ENCODE measurements around the gene PIP4K2A.
A peak's percentile ranks its signal among the peaks of the same experiment; 100 is the strongest.
"Not testable (repeated sequence)": the region's sequence is repeated elsewhere in the genome, so short reads cannot be mapped to it uniquely, and the experiment has no call there.

Gene PIP4K2A

DNA sequence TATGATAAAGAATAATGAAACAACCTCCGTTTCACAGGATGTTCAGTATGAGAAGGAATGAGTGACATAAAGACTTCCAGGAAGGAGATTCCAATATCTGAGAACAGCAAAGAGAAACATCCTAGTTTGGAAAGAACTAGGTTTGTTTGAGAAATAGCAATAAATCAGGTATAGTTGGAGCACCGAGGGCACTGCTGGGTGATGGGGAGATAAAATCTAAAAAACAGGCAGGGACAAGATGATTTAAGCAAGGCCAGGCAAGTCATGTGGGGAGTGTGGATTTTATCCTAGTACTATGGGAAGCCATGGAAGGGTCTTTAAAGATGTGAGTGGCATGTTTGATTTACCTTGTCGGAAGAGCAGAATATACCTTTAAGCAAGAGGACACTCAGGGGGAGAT lies 199.4 kb downstream of the PIP4K2A start:
- DNase-seq (ENCODE audit: low read depth in 2 of 2): no peak

GRCh38 chr10:22514414-22514758 lies 200.0 kb downstream of the PIP4K2A start:
- not testable (repeated sequence) for DNase-seq (ENCODE audit: low read depth in 2 of 2)

- not testable (repeated sequence) for DNase-seq (ENCODE audit: low read depth in 2 of 2)
Measured at GRCh38 chr10:22513483-22514413, 200.6 kb downstream of the PIP4K2A start.

DNA sequence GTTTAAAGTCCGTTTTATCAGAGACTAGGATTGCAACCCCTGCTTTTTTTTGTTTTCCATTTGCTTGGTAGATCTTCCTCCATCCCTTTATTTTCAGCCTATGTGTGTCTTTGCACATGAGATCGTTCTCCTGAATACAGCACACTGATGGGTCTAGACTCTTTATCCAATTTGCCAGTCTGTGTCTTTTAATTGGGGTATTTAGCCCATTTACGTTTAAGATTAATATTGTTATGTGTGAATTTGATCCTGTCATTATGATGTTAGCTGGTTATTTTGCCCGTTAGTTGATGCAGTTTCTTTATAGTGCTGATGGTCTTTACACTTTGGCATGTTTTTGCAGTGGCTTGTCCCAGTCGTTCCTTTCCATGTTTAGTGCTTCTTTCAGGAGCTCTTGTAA lies 202.4 kb downstream of the PIP4K2A start:
- not testable (repeated sequence) for DNase-seq (ENCODE audit: low read depth in 2 of 2)

DNA sequence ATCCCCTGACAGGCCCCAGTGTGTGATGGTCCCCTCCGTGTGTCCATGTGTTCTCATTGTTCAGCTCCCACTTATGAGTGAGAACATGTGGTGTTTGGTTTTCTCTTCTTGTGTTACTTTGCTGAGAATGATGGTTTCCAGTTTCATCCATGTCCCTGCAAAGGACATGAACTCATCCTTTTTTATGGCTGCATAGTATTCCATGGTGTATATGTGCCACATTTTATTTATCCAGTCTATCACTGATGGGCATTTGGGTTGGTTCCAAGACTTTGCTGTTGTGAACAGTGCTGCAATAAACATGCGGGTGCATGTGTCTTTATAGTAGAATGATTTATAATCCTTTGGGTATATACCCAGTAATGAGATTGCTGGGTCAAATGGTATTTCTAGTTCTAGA lies 206.2 kb downstream of the PIP4K2A start:
- DNase-seq (ENCODE audit: low read depth in 2 of 2): not testable (repeated sequence)

DNA sequence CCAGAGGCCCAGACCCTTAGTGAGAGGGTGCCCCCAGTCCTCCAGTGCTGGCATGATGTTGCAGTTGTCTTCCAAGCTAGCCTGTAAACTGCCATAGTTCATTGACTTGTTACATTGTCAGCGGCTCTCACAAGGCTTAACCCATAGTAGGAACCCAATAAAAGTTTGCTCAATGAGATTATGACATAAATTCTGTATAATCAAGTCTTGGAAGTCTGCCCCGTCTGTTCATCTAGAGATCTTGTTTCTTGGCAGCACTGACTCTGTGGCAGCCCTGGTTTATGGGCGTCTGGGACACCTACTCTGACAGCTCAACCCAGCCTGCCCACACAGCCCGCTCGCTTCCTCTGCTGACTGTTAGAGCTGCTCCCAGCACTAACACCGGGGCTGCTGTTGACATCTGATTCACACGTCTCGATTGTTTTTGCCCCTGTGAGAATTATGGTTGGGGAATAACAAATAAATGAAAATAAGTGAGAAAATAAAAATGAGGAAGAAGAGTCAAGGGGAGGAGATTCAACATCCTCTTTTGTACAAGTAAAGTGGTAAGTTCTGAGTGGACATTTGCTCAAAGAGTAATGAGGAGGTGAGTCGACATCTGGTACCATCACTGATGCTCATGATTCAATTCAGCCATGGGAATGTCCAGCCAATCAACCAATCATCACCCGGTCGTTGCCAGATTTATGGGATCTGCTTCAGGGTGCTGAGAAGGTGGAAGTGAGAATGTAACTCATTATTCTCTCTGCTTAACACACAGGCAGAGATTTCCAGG lies 208.3 kb downstream of the PIP4K2A start:
- peak; percentile 40 to 45 for DNase-seq (ENCODE audit: low read depth in 2 of 2)

GRCh38 chr10:22504766-22505165 lies 209.6 kb downstream of the PIP4K2A start:
- no peak for DNase-seq (ENCODE audit: low read depth in 2 of 2)

DNA sequence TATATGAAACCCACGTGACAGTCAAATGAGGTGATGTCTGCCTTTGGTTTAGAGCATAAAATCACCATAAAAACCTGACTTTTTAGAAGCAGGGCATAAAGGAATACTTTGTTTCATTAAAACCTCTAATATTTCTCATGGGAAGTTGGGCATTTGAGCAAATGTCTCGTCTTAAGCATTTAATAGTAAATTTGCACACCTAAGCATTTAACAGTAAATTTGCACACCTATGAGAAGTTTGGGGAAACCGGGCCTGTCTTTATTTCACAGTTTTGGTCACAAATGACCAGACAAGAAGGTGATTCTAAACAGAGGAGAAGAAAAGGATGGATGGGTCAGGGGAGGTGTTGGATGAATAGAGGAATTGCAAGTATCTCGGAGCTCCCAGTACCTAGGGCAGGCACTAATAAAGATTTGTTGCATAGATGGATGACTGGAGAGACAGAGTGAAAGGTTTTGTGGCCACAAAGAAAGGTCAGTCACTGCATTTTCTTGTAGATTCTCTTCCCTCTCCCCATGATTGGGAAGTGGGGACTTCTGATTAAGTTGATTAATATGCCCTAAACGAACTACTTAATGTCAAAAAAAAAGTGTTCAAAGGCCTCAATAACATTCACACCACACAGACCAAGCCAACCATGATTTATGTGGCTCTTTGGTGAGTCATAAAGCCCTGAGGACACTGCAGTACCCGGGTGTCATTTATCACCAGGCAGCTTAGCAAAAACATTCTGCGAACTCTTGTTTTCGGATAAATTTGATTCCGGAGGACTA lies 210.9 kb downstream of the PIP4K2A start:
- DNase-seq (ENCODE audit: low read depth in 2 of 2): no peak

DNA sequence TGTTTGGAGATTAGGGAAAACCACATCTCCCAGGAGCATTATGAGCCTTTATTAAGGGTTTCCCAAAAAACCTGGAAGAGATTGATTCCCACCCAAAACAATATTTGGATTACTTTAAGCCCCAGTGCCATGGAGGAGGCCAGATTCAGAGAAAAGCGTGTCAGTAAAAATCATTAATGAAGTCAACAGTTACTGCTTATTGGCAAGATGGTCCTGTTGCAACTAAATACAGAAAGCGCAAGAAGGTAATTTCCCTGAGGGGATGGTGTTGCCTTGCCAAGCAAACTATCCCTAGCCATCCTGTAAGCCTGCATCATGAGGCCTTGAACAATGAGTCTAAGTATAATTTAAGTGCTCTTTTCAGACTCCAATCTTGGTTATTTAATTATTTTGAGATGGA lies 212.5 kb downstream of the PIP4K2A start:
- no peak for DNase-seq (ENCODE audit: low read depth in 2 of 2)

- no peak for DNase-seq (ENCODE audit: low read depth in 2 of 2)
Measured at GRCh38 chr10:22501413-22501812, 213.0 kb downstream of the PIP4K2A start.

- DNase-seq (ENCODE audit: low read depth in 2 of 2): no peak
Measured at GRCh38 chr10:22500656-22501340, 213.6 kb downstream of the PIP4K2A start.

GRCh38 chr10:22499973-22500372 lies 214.4 kb downstream of the PIP4K2A start:
- DNase-seq (ENCODE audit: low read depth in 2 of 2): not testable (repeated sequence)

DNA sequence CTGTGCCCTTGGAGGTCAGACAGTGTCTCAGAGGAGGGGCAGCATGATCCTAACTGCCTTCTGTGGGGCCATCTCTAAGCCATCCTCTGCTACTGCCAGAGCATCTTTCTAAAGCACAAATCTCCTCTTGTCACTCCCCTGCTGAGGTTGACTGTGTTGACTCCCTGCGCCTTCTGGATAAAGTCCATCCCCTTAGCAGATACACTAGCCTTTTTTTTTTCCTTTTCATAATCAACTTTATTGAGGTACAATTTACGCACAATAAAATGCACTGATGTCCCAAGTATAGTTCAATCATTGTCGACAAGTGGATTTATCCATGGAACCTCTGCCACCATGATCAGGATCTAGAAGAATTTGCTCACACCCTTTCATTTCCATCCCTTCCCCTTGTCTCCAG lies 219.0 kb downstream of the PIP4K2A start:
- no peak for DNase-seq (ENCODE audit: low read depth in 2 of 2)

DNA sequence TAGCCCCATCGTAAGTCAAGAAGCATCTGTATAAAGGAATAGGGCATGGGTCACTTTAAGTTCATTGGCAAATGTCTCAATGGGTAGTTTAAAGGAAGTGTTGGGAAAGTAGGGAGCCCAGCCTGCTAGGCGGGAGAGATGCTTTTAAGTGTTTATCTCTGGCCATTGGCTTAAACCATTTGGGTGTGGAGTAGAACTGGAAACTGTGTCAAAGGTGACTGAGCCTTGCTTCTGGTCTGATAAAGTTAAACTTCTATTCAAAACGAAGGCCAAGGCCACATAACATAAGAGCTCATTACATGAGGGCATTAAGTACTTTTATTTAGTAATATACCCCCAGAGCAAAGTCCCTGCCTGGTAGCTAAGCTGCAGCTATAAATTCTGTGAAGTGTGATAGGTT lies 220.4 kb downstream of the PIP4K2A start:
- no peak for DNase-seq (ENCODE audit: low read depth in 2 of 2)

DNA sequence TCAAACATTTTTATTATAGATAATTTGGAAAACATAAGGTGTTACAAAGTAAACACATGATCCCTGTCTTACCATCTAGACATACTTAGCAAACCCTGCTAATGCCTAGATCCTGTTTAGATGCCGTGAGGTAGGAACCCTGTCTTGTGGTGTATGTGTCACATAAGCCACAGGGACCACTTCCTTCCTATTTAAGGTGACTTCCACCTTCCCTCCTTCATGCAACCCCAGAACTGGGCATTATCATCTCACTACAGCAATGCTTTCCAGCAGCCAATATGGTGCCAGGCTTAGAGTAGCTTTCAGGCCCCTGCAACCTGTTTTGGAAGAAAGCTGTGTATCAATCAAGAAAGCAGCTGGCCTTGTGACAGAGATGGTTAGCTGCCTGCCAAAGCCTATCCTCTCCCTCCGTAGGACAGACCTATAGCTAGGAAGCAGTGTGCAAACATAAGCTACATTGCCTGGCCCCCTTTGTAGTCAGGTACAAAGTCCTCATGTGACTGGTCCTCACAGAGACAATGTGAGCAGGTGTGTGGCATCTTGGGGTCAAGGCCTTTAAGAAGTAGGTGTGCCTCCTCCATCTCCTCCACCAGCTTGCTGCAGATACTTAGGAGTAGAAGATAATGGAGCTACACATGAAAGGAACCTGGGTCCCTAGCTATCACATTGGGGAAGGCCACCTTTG lies 222.3 kb downstream of the PIP4K2A start:
- DNase-seq (ENCODE audit: low read depth in 2 of 2): no peak

- DNase-seq (ENCODE audit: low read depth in 2 of 2): no peak
Measured at GRCh38 chr10:22491480-22491879, 222.9 kb downstream of the PIP4K2A start.

DNA sequence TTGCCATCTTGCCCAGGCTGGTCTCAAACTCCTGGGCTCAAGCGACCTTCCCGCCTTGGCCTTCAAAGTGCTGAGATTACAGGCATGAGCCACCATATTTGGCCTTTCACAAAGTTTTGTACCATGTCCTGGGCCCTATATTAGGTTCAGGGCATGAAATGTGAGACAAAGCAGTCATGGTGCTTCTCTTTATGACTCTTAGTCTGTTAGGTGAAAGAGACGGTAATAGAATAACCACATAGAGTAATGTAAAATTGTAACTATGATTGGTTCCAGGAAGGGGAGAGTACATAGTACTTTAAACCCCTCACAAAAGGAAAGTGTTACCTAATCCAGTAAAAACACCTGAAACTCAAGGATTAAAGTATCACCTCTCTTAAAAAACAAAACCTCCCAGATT lies 224.4 kb downstream of the PIP4K2A start:
- no peak for DNase-seq (ENCODE audit: low read depth in 2 of 2)

DNA sequence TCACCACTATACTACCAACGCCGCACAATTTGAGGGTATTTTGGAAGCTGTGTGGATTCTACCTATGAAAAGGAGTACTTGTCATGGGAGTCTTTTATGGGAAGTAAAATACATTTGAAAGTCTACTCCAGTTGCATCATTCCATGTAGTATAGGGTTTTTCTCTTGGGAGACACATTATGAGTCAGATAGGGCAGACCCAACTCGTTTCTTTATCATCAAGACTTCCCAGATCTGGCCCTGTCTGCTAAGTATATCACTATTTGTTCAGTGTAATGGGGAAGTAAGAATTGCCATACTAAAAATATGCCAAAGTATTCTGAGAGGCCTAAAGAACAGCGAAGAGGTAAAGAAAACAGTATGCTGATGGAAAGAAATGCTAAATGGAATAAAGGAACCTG lies 224.9 kb downstream of the PIP4K2A start:
- no peak for DNase-seq (ENCODE audit: low read depth in 2 of 2)

GRCh38 chr10:22486431-22486830 lies 227.9 kb downstream of the PIP4K2A start:
- DNase-seq (ENCODE audit: low read depth in 2 of 2): no peak

Data from activated CD8-positive, alpha-beta memory T cell treated with anti-CD3 and anti-CD28 coated beads for 4 hours (primary cell).